Middle frontal gyrus (tissue), 1 donor: ENCODE results near the gene SRRM4.

Experiments
- DNase-seq: peaks from one replicate; pipeline ENCODE4 v3.0.0-alpha.2; 2015; ENCODE audit warnings: low spot score; ENCODE audit errors: extremely low spot score

SRRM4 gene

GRCh38 chr12:119158402-119158801 lies 177.1 kb downstream of the SRRM4 start:
- DNase-seq: no peak

- DNase-seq: no peak
These were observed 178.5 kb downstream of the SRRM4 start for GRCh38 chr12:119159844-119160243.

GRCh38 chr12:119167902-119168301 lies 186.6 kb downstream of the SRRM4 start:
- no peak for DNase-seq

- DNase-seq: no peak
These were observed 187.4 kb downstream of the SRRM4 start for GRCh38 chr12:119168721-119169120.

GRCh38 chr12:119169150-119169549 lies 187.8 kb downstream of the SRRM4 start:
- DNase-seq: no peak

- DNase-seq: no peak
These were observed 189.9 kb downstream of the SRRM4 start for GRCh38 chr12:119171291-119171690.

GRCh38 chr12:119171691-119172425 lies 190.5 kb downstream of the SRRM4 start:
- no peak for DNase-seq

- no peak for DNase-seq
These were observed 193.7 kb downstream of the SRRM4 start for GRCh38 chr12:119175081-119175480.

- no peak for DNase-seq
These were observed 195.1 kb downstream of the SRRM4 start for GRCh38 chr12:119176267-119177055.

- no peak for DNase-seq
These were observed 195.7 kb downstream of the SRRM4 start for GRCh38 chr12:119177056-119177325.

GRCh38 chr12:119177724-119178380 lies 196.5 kb downstream of the SRRM4 start:
- DNase-seq: no peak

GRCh38 chr12:119178544-119179334 lies 197.4 kb downstream of the SRRM4 start, which contains the start of gene HSPB8:
Gene HSPB8 (plus strand): TSS chr12:119178931. CDS start chr12:119179313, 382 bp downstream.
- DNase-seq: no peak

GRCh38 chr12:119179335-119180021 lies 198.1 kb downstream of the SRRM4 start:
- no peak for DNase-seq

- DNase-seq: no peak
These were observed 199.2 kb downstream of the SRRM4 start for GRCh38 chr12:119180380-119181040.

- no peak for DNase-seq
These were observed 199.9 kb downstream of the SRRM4 start for GRCh38 chr12:119181202-119181601.

- no peak for DNase-seq
These were observed 200.6 kb downstream of the SRRM4 start for GRCh38 chr12:119181944-119182343.

GRCh38 chr12:119182701-119183493 lies 201.6 kb downstream of the SRRM4 start:
- no peak for DNase-seq

- no peak for DNase-seq
These were observed 202.8 kb downstream of the SRRM4 start for GRCh38 chr12:119183942-119184695.

GRCh38 chr12:119195256-119195655 lies 213.9 kb downstream of the SRRM4 start:
- DNase-seq: no peak
